A673 (cell line): ENCODE measurements around the gene NCOA3.

Experiments
- CTCF ChIP-seq: fragments of 300-800, 200-600 bp; sonication (generic); conservative IDR thresholded peaks from 2 replicates; pipeline ENCODE4 v1.5.1; 2017; ENCODE audit warnings: low read depth, mild to moderate bottlenecking, antibody characterized with exemption, low read length, moderate library complexity, mixed read lengths
- EZH2 ChIP-seq: fragments of 200-600 bp; sonication (generic); IDR thresholded peaks from 2 replicates; pipeline ENCODE4 v1.6.1; 2017; ENCODE audit warnings: borderline replicate concordance, low read depth, mild to moderate bottlenecking, mixed read lengths, antibody characterized with exemption, low read length; ENCODE audit not compliant: poor library complexity, severe bottlenecking

- TF ChIP-seq CTCF (no peak), EZH2 (no peak)
Measured at GRCh38 chr20:47642624-47643023, 140.9 kb downstream of the NCOA3 start.
